H9 (cell line): ENCODE measurements around the gene FDX2. TPM values are rescaled to one million over a fixed set of nuclear protein-coding genes. Genes with fewer than 3 reads are reported as not detected.

Experiments used
- DNase-seq: peaks from one replicate; pipeline ENCODE4 v3.0.0-alpha.2; 2017
- H2AFZ ChIP-seq: one replicate; pipeline ENCODE4 v1.6.1; 2013; ENCODE audit warnings: mild to moderate bottlenecking, low read length, control low read depth, moderate library complexity
- H2AK5ac ChIP-seq: 2 replicates; pipeline ENCODE4 v1.6.1; 2013; ENCODE audit warnings: low read length, control low read depth, mixed read lengths; ENCODE audit not compliant: insufficient read length
- H2BK120ac ChIP-seq: one replicate; pipeline ENCODE4 v1.6.1; 2013; ENCODE audit warnings: low read depth, mild to moderate bottlenecking, low read length, control low read depth, inconsistent platforms; ENCODE audit not compliant: poor library complexity, severe bottlenecking
- H2BK12ac ChIP-seq: 2 replicates; pipeline ENCODE4 v1.6.1; 2013; ENCODE audit warnings: low read length, control low read depth, mixed read lengths, low read depth; ENCODE audit not compliant: insufficient read length
- H2BK15ac ChIP-seq: 2 replicates; pipeline ENCODE4 v1.6.1; 2013; ENCODE audit warnings: low read depth, low read length, control low read depth
- H2BK20ac ChIP-seq: one replicate; pipeline ENCODE4 v1.6.1; 2013; ENCODE audit warnings: low read depth, mild to moderate bottlenecking, low read length, control low read depth, inconsistent platforms; ENCODE audit not compliant: poor library complexity, severe bottlenecking
- H2BK5ac ChIP-seq: 2 replicates; pipeline ENCODE4 v1.6.1; 2013; ENCODE audit warnings: low read length, control low read depth, mixed read lengths; ENCODE audit not compliant: insufficient read length
- H3K14ac ChIP-seq: 2 replicates; pipeline ENCODE4 v1.6.1; 2013; ENCODE audit warnings: low read length, control low read depth; ENCODE audit not compliant: insufficient read depth
- H3K18ac ChIP-seq: 2 replicates; pipeline ENCODE4 v1.6.1; 2013; ENCODE audit warnings: low read depth, mild to moderate bottlenecking, mixed read lengths, low read length, control low read depth; ENCODE audit not compliant: insufficient read length
- H3K23ac ChIP-seq: 2 replicates; pipeline ENCODE4 v1.6.1; 2013; ENCODE audit warnings: low read length, control low read depth, mixed read lengths, low read depth; ENCODE audit not compliant: insufficient read length
- H3K23me2 ChIP-seq: 2 replicates; pipeline ENCODE4 v1.6.1; 2013; ENCODE audit warnings: low read depth, mild to moderate bottlenecking, mixed read lengths, low read length, control low read depth; ENCODE audit not compliant: insufficient read length, poor library complexity, severe bottlenecking
- H3K27ac ChIP-seq: 2 replicates; pipeline ENCODE4 v1.5.1; 2013; ENCODE audit warnings: low read length, control low read depth, mixed read lengths, low read depth; ENCODE audit not compliant: insufficient read length
- H3K27me3 ChIP-seq: 2 replicates; pipeline ENCODE4 v1.6.1; 2013; ENCODE audit warnings: low read length, control low read depth, inconsistent platforms; ENCODE audit not compliant: insufficient read depth
- H3K4ac ChIP-seq: 2 replicates; pipeline ENCODE4 v1.6.1; 2013; ENCODE audit warnings: low read depth, mild to moderate bottlenecking, control low read depth, inconsistent platforms, low read length, moderate library complexity
- H3K4me1 ChIP-seq: 2 replicates; pipeline ENCODE4 v1.6.1; 2013; ENCODE audit warnings: low read length, control low read depth, inconsistent platforms; ENCODE audit not compliant: insufficient read depth
- H3K4me2 ChIP-seq: 2 replicates; pipeline ENCODE4 v1.6.1; 2013; ENCODE audit warnings: low read length, control low read depth, mixed read lengths; ENCODE audit not compliant: insufficient read length, insufficient read depth
- H3K56ac ChIP-seq: 2 replicates; pipeline ENCODE4 v1.6.1; 2013; ENCODE audit warnings: low read depth, mild to moderate bottlenecking, mixed read lengths, low read length, control low read depth; ENCODE audit not compliant: insufficient read length
- H3K79me1 ChIP-seq: 2 replicates; pipeline ENCODE4 v1.6.1; 2013; ENCODE audit warnings: low read depth, mild to moderate bottlenecking, moderate library complexity, low read length, control low read depth, inconsistent platforms; ENCODE audit not compliant: insufficient read depth, poor library complexity, severe bottlenecking
- H3K79me2 ChIP-seq: 2 replicates; pipeline ENCODE4 v1.6.1; 2013; ENCODE audit warnings: low read length, control low read depth, inconsistent platforms; ENCODE audit not compliant: insufficient read depth
- H3K9ac ChIP-seq: 2 replicates; pipeline ENCODE4 v1.6.1; 2013; ENCODE audit warnings: low read length, control low read depth, mixed read lengths; ENCODE audit not compliant: insufficient read length; ENCODE audit errors: extremely low read depth
- H3K9me3 ChIP-seq: one replicate; pipeline ENCODE4 v1.6.1; 2013; ENCODE audit warnings: low read depth, low read length, inconsistent platforms; ENCODE audit not compliant: control insufficient read depth
- H3T11ph ChIP-seq: one replicate; pipeline ENCODE4 v1.6.1; 2013; ENCODE audit warnings: mild to moderate bottlenecking, low read length, control low read depth, inconsistent platforms
- H4K20me1 ChIP-seq: one replicate; pipeline ENCODE4 v1.6.1; 2013; ENCODE audit not compliant: control insufficient read depth, insufficient read length, insufficient read depth
- H4K5ac ChIP-seq: 2 replicates; pipeline ENCODE4 v1.6.1; 2013; ENCODE audit warnings: low read depth, mild to moderate bottlenecking, mixed read lengths, low read length, control low read depth; ENCODE audit not compliant: insufficient read length
- H4K8ac ChIP-seq: replicated peaks from 2 replicates; pipeline ENCODE4 v1.6.1; 2013; ENCODE audit warnings: low read length, control low read depth, mixed read lengths, low read depth; ENCODE audit not compliant: insufficient read length
- H4K91ac ChIP-seq: 2 replicates; pipeline ENCODE4 v1.6.1; 2013; ENCODE audit warnings: low read depth, mild to moderate bottlenecking, moderate library complexity, mixed read lengths, low read length, control low read depth; ENCODE audit not compliant: insufficient read length
- H3K27ac Mint-ChIP-seq, 3 experiments: 2 replicates in 2 of 3; 3 replicates in 1 of 3; pipeline ENCODE4 v1.8.0; 2020 to 2021; ENCODE audit warnings: mixed read lengths in 3 of 3, mild to moderate bottlenecking in 1 of 3, moderate library complexity in 1 of 3
- H3K27me3 Mint-ChIP-seq: 2 replicates; pipeline ENCODE4 v1.8.0; 2021; ENCODE audit warnings: low read depth, mild to moderate bottlenecking, moderate library complexity, mixed read lengths
- H3K36me3 Mint-ChIP-seq, 3 experiments: 2 replicates in 2 of 3; 3 replicates in 1 of 3; pipeline ENCODE4 v1.8.0; 2020 to 2021; ENCODE audit warnings: low read depth in 3 of 3, mixed read lengths in 3 of 3; ENCODE audit not compliant: insufficient read depth in 1 of 3
- H3K4me1 Mint-ChIP-seq, 2 experiments: 2 replicates each; pipeline ENCODE4 v1.8.0; 2020; ENCODE audit warnings: mixed read lengths in 2 of 2
- H3K4me3 Mint-ChIP-seq, 2 experiments: 2 replicates in 1 of 2; 3 replicates in 1 of 2; pipeline ENCODE4 v1.8.0; 2020 to 2021; ENCODE audit warnings: mild to moderate bottlenecking in 2 of 2, mixed read lengths in 2 of 2, moderate library complexity in 1 of 2
- H3K9me3 Mint-ChIP-seq, 2 experiments: 2 replicates in 1 of 2; 3 replicates in 1 of 2; pipeline ENCODE4 v1.8.0; 2020; ENCODE audit warnings: mild to moderate bottlenecking in 2 of 2, mixed read lengths in 2 of 2, moderate library complexity in 1 of 2
- WGBS: extraction: QIAGEN DNeasy Blood & Tissue Kit; methylation state at CpG from one replicate; pipeline ENCODE4 v1.1.7; 2013; ENCODE audit warnings: missing lambda C conversion rate, low lambda C conversion rate, mixed read lengths; ENCODE audit not compliant: insufficient read length; ENCODE audit errors: extremely low coverage; 5-methylcytosine and 5-hydroxymethylcytosine counted together
- total RNA-seq: library from RNA; stranded (reverse); gene quantifications from 2 replicates; pipeline ENCODE4 v1.2.1, GENCODE V29; 2021
- TF ChIP-seq, protein P1 (sequence below): fragments of 200-600 bp; sonication (generic); conservative IDR thresholded peaks from 3 replicates; pipeline ENCODE4 v1.8.0; 2021; ENCODE audit warnings: antibody characterized with exemption, mild to moderate bottlenecking

FDX2 gene
- total RNA-seq, 1 experiment from 2014 or later: 27.7 TPM

DNA sequence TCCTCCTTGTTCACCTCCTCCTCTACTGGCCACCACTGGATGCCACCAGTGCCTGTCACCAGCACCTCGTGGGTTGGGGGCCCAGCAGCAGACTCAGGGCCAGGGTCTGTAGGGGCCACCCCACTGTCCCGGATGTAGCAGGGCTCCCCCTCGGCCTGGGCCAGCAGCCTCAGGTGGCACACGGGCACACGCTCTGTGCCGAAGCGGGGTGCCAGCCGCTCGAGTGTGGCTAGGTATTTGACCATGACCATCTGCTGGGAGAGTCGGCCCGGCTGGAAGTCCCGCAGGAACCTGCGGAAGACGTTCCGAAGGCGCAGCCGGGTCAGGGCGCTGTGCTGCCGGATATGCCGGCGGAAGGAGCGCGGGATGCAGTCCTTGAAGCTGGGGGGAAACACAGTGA, 49.7 kb upstream of the FDX2 start:
- no peak overlapping the region for H3K23ac ChIP-seq
- no peak for DNase-seq
- no CpG with 5 or more reads among the region's 23 CpGs for WGBS
- H2BK20ac ChIP-seq: no peak overlapping the region
- TF ChIP-seq, protein P1, sequence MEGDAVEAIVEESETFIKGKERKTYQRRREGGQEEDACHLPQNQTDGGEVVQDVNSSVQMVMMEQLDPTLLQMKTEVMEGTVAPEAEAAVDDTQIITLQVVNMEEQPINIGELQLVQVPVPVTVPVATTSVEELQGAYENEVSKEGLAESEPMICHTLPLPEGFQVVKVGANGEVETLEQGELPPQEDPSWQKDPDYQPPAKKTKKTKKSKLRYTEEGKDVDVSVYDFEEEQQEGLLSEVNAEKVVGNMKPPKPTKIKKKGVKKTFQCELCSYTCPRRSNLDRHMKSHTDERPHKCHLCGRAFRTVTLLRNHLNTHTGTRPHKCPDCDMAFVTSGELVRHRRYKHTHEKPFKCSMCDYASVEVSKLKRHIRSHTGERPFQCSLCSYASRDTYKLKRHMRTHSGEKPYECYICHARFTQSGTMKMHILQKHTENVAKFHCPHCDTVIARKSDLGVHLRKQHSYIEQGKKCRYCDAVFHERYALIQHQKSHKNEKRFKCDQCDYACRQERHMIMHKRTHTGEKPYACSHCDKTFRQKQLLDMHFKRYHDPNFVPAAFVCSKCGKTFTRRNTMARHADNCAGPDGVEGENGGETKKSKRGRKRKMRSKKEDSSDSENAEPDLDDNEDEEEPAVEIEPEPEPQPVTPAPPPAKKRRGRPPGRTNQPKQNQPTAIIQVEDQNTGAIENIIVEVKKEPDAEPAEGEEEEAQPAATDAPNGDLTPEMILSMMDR: no peak
- H3K14ac ChIP-seq: no peak overlapping the region
- H2BK5ac ChIP-seq: no peak overlapping the region
- no peaks in the 10 kb centered on the region for H3K4me1 ChIP-seq
- H4K8ac ChIP-seq: no peak overlapping the region
- H3K27ac ChIP-seq: no peak overlapping the region
- H2BK15ac ChIP-seq: no peak overlapping the region
- H3K79me1 ChIP-seq: no peaks in the 10 kb centered on the region
- H2AFZ ChIP-seq: no peak overlapping the region
- no peak overlapping the region for H3K4ac ChIP-seq
- H3K27ac Mint-ChIP-seq: no peak overlapping the region; a peak in 1 of 7 replicates
- peaks cover 23 to 60% (median 53%) of the 10 kb centered on the region in 3 experiments for H3K36me3 Mint-ChIP-seq
- H2BK120ac ChIP-seq: no peak overlapping the region
- no peak overlapping the region for H3K4me2 ChIP-seq
- H3K4me3 Mint-ChIP-seq: no peak overlapping the region
- no peaks in the 10 kb centered on the region for H4K20me1 ChIP-seq
- no peaks in the 10 kb centered on the region; the same call in 1 of the 2 replicates for H3K27me3 Mint-ChIP-seq
- H3K27me3 ChIP-seq: no peaks in the 10 kb centered on the region
- no peaks in the 10 kb centered on the region for H3K79me2 ChIP-seq
- no peak overlapping the region for H2AK5ac ChIP-seq
- H3K9me3 ChIP-seq: no peaks in the 10 kb centered on the region
- H3K9ac ChIP-seq: no peak overlapping the region
- H4K5ac ChIP-seq: no peak overlapping the region
- H3K4me1 Mint-ChIP-seq: no peaks in the 10 kb centered on the region
- no peak overlapping the region for H2BK12ac ChIP-seq
- H3K56ac ChIP-seq: no peak overlapping the region
- H3K18ac ChIP-seq: no peak overlapping the region
- no peak overlapping the region for H4K91ac ChIP-seq
- H3K23me2 ChIP-seq: no peaks in the 10 kb centered on the region
- no peak overlapping the region for H3T11ph ChIP-seq
- no peaks in the 10 kb centered on the region for H3K9me3 Mint-ChIP-seq
